NCI-H1417 (cell line): Measurements from ENCODE around the gene MRTFA.
"Not testable (repeated sequence)": the region's sequence is repeated elsewhere in the genome, so short reads cannot be mapped to it uniquely, and the experiment has no call there.

Source experiments
- DNase-seq, 3 experiments: peaks; one replicate each; lab custom pipeline; 2025; lab: John Stamatoyannopoulos, UW

The MRTFA gene

DNA sequence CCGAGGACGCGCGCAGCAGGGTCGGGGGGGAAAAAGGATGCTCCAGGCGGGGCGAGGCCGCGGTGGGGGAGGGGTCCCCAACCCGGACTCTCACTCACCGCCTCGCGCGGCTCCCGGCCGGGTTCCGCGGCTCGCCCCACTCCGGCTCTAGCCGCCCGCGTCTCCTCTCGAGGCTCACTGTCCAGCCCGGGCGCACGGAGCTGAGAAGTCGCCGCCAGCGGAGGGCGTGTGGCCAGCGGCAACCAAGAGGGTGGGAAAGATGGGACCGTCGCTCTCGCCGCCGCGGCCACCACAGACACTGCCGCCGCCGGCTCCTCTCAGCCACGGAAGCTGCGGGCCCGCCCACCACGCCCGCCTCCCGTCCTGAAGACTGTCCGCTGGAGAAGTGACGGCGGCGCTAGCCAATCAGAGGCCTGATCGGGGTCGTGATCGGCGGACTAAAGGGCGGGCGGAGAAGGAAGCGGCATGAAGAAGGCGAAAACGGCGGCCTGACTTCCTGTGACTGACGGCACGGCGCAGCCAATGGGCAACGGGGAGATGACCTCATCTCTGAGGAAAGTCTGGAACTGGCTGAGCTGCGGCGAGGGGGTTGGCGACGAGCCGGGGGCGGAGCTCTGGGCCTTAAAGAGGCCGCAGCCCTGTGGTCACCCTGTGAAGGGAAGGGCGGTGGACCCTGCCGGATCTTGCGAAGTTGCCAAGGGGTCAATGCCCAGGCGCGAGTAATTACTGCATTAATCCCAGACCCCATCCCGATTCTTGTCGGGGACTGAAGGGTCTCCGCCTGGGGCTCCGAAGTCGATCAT is at the start of gene MRTFA:
MRTFA (minus strand) TSS at position 340 of the 803 bp plus-strand sequence.
- peak; percentile 97 to 99 (median 97) for DNase-seq

- no peak for DNase-seq
These were observed 48.9 kb upstream of the MRTFA start for GRCh38 chr22:40685406-40685805.

DNA sequence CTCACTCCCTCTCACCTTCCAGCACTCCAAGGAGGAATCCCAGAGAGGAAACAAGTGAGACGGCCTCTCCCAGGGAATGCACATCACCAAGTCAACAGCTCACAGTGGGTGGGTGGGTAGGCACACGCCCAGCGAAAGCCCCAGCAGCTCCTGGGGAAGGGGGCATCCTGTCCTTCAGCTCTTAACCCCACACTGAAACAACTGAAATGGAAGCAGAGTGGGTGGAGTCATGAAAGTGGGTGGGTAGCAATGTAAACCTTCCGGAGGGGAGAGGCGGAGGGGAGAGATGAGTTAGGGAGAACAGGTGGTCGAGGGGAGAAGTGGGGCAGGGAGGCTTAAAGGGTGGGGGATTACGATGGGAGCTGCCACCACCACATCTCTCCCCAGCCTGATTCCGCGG is 48.2 kb upstream of the MRTFA start:
- DNase-seq = no peak

DNA sequence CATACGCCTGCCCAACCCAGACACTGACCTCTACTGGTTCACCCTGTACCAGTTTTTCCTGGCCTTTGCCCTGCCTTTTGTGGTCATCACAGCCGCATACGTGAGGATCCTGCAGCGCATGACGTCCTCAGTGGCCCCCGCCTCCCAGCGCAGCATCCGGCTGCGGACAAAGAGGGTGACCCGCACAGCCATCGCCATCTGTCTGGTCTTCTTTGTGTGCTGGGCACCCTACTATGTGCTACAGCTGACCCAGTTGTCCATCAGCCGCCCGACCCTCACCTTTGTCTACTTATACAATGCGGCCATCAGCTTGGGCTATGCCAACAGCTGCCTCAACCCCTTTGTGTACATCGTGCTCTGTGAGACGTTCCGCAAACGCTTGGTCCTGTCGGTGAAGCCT is 44.9 kb upstream of the MRTFA start:
- no peak for DNase-seq

- DNase-seq = no peak
These were observed 44.3 kb upstream of the MRTFA start for GRCh38 chr22:40680819-40681183.

GRCh38 chr22:40679964-40680818 is 43.7 kb upstream of the MRTFA start:
- DNase-seq = no peak

GRCh38 chr22:40679249-40679963 is 42.9 kb upstream of the MRTFA start, which contains the start of gene MCHR1:
MCHR1 (plus strand) TSS chr22:40679484; CDS start chr22:40679653, 169 bp downstream.
- DNase-seq = no peak

DNA sequence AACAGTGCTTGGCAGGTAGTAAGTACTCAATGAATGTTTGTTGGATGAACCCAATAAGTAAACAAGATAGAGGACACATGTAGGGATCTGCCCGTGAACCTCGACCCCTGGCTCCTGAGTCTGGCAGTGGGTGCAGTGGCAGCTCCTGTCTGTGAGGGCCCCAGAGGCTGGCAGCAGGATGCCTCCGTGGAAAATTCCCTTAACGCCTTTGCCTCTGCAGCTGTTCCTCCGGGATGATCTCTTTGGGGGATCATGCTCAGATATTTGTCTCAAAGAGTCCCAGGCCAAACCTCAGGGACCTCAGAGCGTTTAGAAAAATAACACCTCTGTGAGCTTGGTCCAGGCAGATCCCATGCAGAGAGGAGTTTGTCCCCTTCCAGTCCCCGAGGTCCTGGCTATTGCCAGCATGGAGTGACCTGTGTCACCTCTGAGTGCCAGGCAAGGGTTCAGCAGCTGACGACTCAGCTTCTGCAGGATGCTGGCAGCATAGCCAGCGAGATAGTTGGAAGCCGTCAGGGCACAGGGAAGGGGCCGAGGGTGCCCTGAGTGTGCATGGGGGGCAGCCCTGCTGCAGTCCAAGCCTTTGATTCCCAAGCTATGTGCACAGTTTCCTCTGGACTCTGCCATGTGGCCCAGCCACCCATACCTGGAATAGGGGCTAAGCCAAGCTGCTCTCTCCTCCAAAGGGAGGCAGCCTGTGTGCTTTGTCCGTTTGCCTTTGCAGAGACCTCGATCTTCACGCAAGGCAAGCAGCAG is 42.2 kb upstream of the MRTFA start:
- no peak for DNase-seq

DNA sequence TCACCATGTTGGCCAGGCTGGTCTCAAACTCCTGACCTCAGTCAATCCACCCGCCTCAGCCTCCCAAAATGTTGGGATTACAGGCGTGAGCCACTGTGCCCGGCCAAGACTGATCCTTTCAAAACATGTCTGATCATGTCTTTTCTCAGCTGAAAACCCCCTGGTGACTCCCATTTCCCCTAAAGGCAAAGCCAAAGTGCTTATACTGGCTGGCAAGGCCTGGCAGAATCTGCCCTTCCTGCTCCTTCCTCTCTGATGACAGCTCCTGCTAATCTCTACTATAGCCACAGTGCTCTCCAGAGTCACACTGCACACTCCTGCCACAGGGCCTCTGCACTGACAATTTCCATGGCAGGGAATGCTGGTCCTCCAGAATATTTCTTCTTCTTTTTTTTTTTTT is 40.1 kb upstream of the MRTFA start:
- peak in 1 of 3 experiments; percentile 2 for DNase-seq

DNA sequence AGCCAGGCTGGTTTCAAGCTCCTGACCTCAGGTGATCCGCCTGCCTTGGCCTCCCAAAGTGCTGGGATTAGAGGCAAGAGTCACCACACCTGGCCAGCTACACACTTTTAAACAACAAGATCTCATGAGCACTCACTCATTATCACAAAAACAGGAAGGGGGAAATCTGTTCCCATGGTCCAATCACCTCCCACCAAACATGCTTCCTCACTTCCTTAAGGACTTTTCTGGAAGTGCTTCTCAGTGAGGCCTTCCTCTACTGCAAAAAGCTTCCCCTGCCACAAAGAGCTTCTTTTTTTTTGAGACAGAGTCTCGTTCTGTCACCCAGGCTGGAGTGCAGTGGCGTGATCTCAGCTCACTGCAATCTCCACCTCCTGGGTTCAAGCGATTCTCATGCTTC is 39.6 kb upstream of the MRTFA start:
- not testable (repeated sequence) for DNase-seq

DNA sequence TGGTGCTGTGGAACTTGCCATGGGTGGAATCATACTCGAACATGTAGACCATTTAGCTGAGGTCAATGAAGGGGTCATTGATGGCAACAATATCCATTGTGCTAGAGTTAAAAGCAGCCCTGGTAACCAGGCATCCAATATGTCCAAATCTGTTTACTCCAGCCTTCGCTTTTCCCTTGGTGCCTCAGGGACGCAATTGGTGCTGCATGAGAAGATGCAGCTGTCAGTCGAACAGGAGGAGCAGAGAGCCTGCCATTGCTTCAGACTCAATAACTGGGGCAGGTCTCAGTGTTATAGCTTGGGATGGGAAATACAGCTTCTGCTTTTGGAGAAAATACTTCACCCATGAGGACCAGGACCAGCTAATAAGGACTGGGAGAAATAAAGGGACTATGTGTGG is 37.8 kb upstream of the MRTFA start:
- DNase-seq = no peak

DNA sequence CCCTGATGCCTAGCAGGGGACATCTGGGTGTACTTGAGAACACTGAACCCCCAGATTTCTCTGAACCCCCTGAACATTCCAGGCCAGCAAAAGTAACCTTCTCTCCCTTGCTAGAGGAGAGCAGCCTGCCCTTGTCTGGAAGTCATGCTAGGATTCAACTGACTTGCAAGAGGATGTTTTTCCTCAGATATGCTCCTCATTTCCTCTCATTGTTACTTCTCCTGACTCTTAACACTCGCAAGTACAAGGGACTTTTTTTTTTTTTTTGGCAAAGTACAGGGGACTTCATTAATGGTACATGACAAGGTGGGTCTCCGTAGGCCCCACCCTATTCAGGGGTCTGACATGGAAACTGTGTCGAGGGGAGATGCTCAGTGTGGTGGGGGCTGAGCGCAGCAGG is 36.5 kb upstream of the MRTFA start:
- DNase-seq = no peak

DNA sequence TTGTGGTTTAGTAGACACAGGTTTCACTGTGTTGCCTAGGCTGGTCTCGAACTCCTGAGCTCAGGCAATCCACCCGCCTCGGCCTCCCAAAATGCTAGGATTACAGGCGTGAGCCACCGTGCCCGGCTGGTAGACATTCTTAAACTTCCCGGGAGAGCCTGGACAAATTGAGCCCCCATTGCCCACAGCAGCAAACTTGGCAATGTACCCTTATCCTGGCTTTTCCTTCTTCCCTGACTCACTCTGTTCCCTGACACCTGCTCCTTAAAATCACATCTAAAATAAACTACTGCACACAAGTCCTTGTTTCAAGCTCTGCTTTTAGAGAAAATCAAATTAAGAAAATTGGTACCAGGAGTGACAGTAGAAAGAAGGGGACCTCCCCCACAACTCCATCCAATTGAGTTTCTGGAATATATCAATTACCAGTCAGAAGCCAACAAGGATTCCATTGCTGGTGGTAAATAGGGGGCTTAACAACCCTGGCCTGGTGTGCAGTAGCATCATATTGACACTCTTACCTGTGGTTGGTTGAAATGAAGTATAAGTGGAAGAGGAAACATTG is 35.4 kb upstream of the MRTFA start:
- no peak for DNase-seq

DNA sequence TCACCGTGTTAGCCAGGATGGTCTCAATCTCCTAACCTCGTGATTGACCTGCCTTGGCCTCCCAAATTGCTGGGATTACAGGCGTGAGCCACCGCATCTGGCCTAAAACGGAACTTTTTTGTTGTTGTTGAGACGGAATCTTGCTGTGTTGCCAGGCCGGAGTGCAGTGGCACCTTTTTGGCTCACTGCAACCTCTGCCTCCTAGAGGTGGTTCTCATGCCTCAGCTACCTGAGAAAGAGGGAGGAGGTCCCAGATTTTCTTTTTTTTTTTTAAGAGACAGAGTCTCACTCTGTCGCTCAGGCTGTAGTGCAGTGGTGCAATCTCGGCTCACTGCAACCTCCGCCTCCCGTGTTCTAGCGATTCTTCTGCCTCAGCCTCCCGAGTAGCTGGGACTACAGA is 34.9 kb upstream of the MRTFA start:
- DNase-seq = no peak

DNA sequence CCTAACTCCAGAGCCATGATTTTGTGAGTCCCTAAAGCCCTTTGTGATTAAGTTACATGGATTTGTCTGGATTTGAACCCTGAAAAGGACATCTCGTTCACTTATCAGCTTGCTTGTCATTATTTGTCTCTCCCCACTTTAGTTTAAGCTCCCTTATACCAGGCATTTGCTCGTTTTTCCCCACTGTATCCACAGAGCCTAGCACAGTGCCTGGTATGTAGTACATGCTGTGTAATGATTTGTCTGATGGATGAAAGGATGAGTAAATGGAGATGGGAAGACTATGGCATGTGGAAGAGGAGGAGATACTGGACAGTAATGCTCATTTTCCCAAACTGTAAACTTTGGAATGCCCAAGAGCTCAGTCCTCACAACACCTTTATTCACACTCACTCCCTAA is 33.5 kb upstream of the MRTFA start:
- DNase-seq = no peak

- DNase-seq = no peak
These were observed 32.3 kb upstream of the MRTFA start for GRCh38 chr22:40668611-40669411.

DNA sequence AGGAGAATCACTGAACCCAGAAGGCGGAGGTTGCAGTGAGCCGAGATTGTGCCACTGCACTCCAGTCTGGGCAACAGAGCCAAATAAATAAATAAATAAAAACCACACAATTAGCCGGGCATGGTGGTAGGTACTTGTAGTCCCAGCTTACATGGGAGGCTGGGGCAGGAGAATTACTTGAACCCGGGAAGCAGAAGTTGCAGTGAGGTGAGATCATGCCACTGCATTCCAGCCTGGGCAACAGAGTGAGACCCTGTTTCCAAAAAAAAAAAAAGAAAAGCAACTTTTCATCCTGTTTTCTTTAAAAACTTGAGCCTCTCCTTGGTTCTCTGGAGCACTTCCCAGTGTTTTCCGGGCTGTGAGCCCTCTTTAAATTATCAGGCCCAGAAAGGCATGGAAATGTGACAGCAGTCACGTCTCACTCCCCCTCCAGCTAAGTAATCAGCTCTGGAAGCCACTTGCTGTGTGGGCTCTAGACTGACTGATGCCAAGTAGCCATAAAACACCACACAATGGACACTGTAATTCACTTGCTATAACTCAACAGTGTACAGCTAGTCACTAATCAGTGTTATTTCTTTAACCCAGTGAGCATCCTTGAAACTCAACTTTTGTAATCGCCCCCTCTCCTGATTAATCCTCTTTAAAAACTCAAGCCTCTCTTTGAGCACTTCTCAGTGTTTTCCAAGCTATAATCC is 29.8 kb upstream of the MRTFA start:
- DNase-seq = peak in 1 of 3 experiments; percentile 10

DNA sequence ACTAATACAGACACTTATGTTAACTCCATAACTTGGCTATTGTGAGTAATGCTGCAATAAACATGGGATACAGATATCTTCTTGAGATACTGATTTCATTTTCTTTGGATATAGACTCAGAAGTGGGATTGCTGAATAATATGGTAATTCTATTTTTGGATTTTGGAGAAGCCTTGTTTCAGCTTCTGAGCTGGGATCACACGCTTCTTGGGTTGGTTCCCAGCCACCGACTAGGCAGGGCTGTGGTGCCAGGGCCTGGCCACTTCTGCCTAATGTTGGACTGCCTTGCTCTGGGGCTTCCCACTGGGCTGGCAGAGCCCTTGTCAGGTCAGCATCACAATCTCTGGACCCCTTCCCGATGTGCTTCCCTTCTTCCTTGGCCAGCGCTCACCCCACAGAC is 28.8 kb upstream of the MRTFA start:
- DNase-seq = no peak

GRCh38 chr22:40661671-40662070 is 25.2 kb upstream of the MRTFA start:
- DNase-seq = no peak

- no peak for DNase-seq
These were observed 24.2 kb upstream of the MRTFA start for GRCh38 chr22:40660730-40661129.
